GM18861 (cell line): ENCODE data around the gene FGFR2.

ENCODE experiments used
- ATAC-seq: cut with Tn5 transposase; IDR thresholded peaks from one replicate; pipeline ENCODE4 v1.9.1; 2021; ENCODE audit not compliant: unreplicated experiment

Gene FGFR2

GRCh38 chr10:121497513-121498470 lies 100.5 kb downstream of the FGFR2 start:
- ATAC-seq: no peak

- ATAC-seq: no peak
Measured at GRCh38 chr10:121495719-121496118, 102.5 kb downstream of the FGFR2 start.

GRCh38 chr10:121494296-121494695 lies 103.9 kb downstream of the FGFR2 start:
- no peak for ATAC-seq

GRCh38 chr10:121493521-121493920 lies 104.7 kb downstream of the FGFR2 start:
- ATAC-seq: no peak

- ATAC-seq: no peak
Measured at GRCh38 chr10:121490871-121491519, 107.2 kb downstream of the FGFR2 start.

- no peak for ATAC-seq
Measured at GRCh38 chr10:121485436-121486139, 112.7 kb downstream of the FGFR2 start.

GRCh38 chr10:121484816-121485215 lies 113.4 kb downstream of the FGFR2 start:
- ATAC-seq: no peak

- no peak for ATAC-seq
Measured at GRCh38 chr10:121484401-121484800, 113.8 kb downstream of the FGFR2 start.

- ATAC-seq: no peak
Measured at GRCh38 chr10:121481180-121481579, 117.1 kb downstream of the FGFR2 start.

GRCh38 chr10:121478556-121478955 lies 119.7 kb downstream of the FGFR2 start:
- ATAC-seq: no peak

- ATAC-seq: no peak
Measured at GRCh38 chr10:121469797-121470606, 128.2 kb downstream of the FGFR2 start.

GRCh38 chr10:121468726-121469125 lies 129.5 kb downstream of the FGFR2 start:
- ATAC-seq: no peak

- no peak for ATAC-seq
Measured at GRCh38 chr10:121466424-121466823, 131.8 kb downstream of the FGFR2 start.

- no peak for ATAC-seq
Measured at GRCh38 chr10:121465215-121465614, 133.0 kb downstream of the FGFR2 start.

- ATAC-seq: no peak
Measured at GRCh38 chr10:121464517-121464916, 133.7 kb downstream of the FGFR2 start.

- no peak for ATAC-seq
Measured at GRCh38 chr10:121462955-121463354, 135.3 kb downstream of the FGFR2 start.

- ATAC-seq: no peak
Measured at GRCh38 chr10:121462281-121462680, 136.0 kb downstream of the FGFR2 start.

GRCh38 chr10:121461307-121461706 lies 136.9 kb downstream of the FGFR2 start:
- ATAC-seq: no peak

GRCh38 chr10:121460733-121461132 lies 137.5 kb downstream of the FGFR2 start:
- no peak for ATAC-seq

- ATAC-seq: no peak
Measured at GRCh38 chr10:121459622-121460453, 138.4 kb downstream of the FGFR2 start.
